Mammary epithelial cell (primary cell): Measurements from ENCODE around the gene LRRC3B.

ENCODE experiments used
- EZH2 ChIP-seq: IDR thresholded peaks from 2 replicates; pipeline ENCODE4 v1.6.1; 2012; ENCODE audit warnings: low read length, inconsistent platforms, borderline replicate concordance
- TF ChIP-seq, protein P1 (sequence below), 2 donors: IDR thresholded peaks in 1 of 2; conservative IDR thresholded peaks in 1 of 2; 2 replicates each; pipeline ENCODE4 v1.5.1; 2011 to 2012; ENCODE audit warnings: inconsistent platforms in 2 of 2, low read length in 2 of 2, mild to moderate bottlenecking in 2 of 2, control low read depth in 1 of 2, low read depth in 1 of 2; ENCODE audit not compliant: insufficient read depth in 1 of 2; ENCODE audit errors: extremely low read depth in 1 of 2

DNA sequence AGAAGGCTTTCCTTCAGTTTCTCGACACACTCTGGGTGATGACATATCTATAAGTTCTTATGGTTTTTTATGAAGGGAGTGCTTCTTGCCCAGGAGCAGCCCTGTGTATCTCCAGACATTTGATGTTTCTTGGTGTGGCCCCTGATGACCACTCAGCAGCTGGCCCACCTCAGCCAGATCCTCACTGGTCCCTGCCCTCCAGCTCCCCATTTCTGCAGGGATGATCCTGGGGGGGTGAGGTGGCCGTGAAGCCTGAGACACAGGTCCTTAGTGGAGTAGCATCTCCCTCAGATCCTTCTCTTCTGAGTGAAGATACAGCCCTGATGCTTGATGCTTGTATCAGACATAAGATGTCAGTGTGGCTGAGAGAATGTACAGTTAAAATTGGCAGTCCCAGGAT is 127.7 kb downstream of the LRRC3B start:
- TF ChIP-seq, protein P1, sequence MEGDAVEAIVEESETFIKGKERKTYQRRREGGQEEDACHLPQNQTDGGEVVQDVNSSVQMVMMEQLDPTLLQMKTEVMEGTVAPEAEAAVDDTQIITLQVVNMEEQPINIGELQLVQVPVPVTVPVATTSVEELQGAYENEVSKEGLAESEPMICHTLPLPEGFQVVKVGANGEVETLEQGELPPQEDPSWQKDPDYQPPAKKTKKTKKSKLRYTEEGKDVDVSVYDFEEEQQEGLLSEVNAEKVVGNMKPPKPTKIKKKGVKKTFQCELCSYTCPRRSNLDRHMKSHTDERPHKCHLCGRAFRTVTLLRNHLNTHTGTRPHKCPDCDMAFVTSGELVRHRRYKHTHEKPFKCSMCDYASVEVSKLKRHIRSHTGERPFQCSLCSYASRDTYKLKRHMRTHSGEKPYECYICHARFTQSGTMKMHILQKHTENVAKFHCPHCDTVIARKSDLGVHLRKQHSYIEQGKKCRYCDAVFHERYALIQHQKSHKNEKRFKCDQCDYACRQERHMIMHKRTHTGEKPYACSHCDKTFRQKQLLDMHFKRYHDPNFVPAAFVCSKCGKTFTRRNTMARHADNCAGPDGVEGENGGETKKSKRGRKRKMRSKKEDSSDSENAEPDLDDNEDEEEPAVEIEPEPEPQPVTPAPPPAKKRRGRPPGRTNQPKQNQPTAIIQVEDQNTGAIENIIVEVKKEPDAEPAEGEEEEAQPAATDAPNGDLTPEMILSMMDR (conservative IDR thresholded peaks at IDR 0.05 in 1 of 2, IDR thresholded peaks at IDR 0.05 in 1 of 2; ENCODE audit: extremely low read depth in 1 of 2, insufficient read depth in 1 of 2, low read depth in 1 of 2, low read length in 2 of 2) = no peak
- no peak for TF ChIP-seq EZH2
